Measurements from ENCODE around the gene FLNB.

DNA sequence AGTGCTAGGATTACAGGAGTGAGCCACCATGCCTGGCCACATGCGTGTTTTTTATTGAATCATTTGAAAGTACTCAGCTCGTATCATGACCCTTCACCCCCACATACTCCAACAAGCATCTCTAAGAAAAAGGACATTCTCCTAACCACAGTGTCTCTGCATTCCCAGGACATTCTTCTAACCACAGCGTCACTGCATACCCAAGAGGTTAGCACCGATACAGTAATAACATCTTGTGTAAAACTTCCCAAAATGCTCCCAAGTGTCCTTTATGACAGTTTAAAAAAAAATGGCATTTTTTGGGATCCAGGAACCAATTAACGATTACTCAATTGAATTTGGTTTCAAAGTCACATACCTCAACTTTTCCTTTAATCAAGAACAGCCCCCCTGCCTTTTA, 39.6 kb downstream of the FLNB start:
- TF ChIP-seq CTCF (conservative IDR thresholded peaks at IDR 0.05 in 1 of 2, IDR thresholded peaks at IDR 0.05 in 1 of 2; ENCODE audit: extremely low read depth in 1 of 2, insufficient read depth in 1 of 2, low read depth in 1 of 2, low read length in 2 of 2) (no peak), EZH2 (IDR thresholded peaks at IDR 0.05; ENCODE audit: borderline replicate concordance, low read length) (no peak)

Measured in mammary epithelial cell (primary cell).